ENCODE data around the gene EDARADD.

The EDARADD gene

DNA sequence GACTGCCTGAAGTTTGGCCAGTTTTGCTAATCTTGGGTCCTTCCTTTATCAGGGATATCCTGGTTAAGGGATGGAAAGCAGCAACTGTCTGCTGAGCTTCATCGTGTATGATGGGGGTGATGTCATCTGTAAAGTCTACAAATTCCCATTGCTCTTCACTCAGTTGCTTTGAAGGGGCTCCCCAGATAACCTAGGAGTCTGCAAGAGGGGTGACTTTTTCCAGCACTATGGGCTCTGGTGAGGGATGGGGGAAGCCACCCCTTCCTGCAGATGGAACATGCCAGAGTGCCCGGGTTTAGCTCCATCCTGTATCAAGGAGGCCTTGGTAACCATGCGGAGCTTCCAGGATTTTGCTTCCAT is 28.4 kb downstream of the EDARADD start:
- Histone ChIP-seq H3K4me1 (ENCODE audit: low read length) (peaks cover 12% of the 10 kb centered on the region), H3K27me3 (ENCODE audit: low read depth, low read length) (peaks cover 26% of the 10 kb centered on the region), H3K9me3 (ENCODE audit: insufficient read depth, low read length) (no peaks in the 10 kb centered on the region), H4K20me1 (ENCODE audit: insufficient read depth, low read length) (no peaks in the 10 kb centered on the region), H3K27ac (ENCODE audit: low read length) (no peak overlapping the region), H3K79me2 (ENCODE audit: low read length) (no peaks in the 10 kb centered on the region), H3K4me2 (ENCODE audit: low read length) (no peak overlapping the region), H3K4me3 (ENCODE audit: low read length) (no peak overlapping the region), H2AFZ (ENCODE audit: low read depth, low read length) (no peak overlapping the region), H3K9ac (ENCODE audit: low read length) (no peak overlapping the region), H3K36me3 (replicated peaks; ENCODE audit: low read depth, low read length) (no peaks in the 10 kb centered on the region)
- TF ChIP-seq EZH2phosphoT487 (IDR thresholded peaks at IDR 0.05; ENCODE audit: low read depth) = no peak

DNA sequence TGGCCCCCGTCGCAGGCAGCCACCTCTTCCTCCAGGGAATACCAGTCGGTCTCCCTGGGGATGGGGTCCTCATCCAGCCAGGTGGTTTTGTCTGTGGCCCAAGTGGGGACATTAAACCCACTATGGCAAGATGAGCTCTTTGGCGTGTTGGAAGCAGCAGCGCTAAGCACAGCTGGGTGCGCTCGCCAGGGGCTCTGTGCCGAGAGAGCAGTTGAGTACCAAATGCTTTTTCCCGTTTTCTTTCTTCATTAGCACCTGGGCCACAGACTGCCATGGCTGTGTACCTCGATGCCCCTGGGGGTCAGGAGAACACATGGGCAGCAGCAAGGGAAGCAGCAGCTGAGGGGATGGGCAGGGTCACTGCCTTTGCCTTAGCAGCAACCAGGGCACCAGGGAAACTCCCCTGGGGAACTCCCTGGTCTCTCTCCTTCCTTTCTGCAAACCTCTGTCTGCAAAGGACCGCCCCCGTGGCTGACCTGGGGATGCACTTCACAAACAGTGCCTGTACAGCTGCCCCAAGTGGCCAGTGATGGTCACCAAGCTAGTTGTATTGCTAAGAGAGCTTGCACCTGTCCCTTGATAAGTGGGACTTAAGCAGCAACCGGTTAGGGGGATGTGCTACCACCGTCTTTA is 31.1 kb downstream of the EDARADD start:
- peaks cover 19% of the 10 kb centered on the region for H3K27me3 ChIP-seq (ENCODE audit: low read depth, low read length)
- H3K79me2 ChIP-seq (ENCODE audit: low read length) = no peaks in the 10 kb centered on the region
- H3K9ac ChIP-seq (ENCODE audit: low read length) = peak overlapping the region; percentile 15; the same call in 1 of the 2 replicates
- H3K9me3 ChIP-seq (ENCODE audit: insufficient read depth, low read length) = no peaks in the 10 kb centered on the region
- no peaks in the 10 kb centered on the region for H3K36me3 ChIP-seq (replicated peaks; ENCODE audit: low read depth, low read length)
- H3K4me2 ChIP-seq (ENCODE audit: low read length) = peak overlapping the region; percentile 75
- no peaks in the 10 kb centered on the region for H4K20me1 ChIP-seq (ENCODE audit: insufficient read depth, low read length)
- TF ChIP-seq, protein P1, sequence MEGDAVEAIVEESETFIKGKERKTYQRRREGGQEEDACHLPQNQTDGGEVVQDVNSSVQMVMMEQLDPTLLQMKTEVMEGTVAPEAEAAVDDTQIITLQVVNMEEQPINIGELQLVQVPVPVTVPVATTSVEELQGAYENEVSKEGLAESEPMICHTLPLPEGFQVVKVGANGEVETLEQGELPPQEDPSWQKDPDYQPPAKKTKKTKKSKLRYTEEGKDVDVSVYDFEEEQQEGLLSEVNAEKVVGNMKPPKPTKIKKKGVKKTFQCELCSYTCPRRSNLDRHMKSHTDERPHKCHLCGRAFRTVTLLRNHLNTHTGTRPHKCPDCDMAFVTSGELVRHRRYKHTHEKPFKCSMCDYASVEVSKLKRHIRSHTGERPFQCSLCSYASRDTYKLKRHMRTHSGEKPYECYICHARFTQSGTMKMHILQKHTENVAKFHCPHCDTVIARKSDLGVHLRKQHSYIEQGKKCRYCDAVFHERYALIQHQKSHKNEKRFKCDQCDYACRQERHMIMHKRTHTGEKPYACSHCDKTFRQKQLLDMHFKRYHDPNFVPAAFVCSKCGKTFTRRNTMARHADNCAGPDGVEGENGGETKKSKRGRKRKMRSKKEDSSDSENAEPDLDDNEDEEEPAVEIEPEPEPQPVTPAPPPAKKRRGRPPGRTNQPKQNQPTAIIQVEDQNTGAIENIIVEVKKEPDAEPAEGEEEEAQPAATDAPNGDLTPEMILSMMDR (IDR thresholded peaks at IDR 0.05; ENCODE audit: low read depth, low read length) = peak; percentile 18; the same call in 1 of the 2 replicates
- TF ChIP-seq EZH2phosphoT487 (IDR thresholded peaks at IDR 0.05; ENCODE audit: low read depth) = no peak
- H3K4me3 ChIP-seq (ENCODE audit: low read length) = peak overlapping the region; percentile 73
- H3K4me1 ChIP-seq (ENCODE audit: low read length) = peaks cover 19% of the 10 kb centered on the region
- H3K27ac ChIP-seq (ENCODE audit: low read length) = no peak overlapping the region
- H2AFZ ChIP-seq (ENCODE audit: low read depth, low read length) = peak overlapping the region; percentile 10; the same call in 1 of the 2 replicates

DNA sequence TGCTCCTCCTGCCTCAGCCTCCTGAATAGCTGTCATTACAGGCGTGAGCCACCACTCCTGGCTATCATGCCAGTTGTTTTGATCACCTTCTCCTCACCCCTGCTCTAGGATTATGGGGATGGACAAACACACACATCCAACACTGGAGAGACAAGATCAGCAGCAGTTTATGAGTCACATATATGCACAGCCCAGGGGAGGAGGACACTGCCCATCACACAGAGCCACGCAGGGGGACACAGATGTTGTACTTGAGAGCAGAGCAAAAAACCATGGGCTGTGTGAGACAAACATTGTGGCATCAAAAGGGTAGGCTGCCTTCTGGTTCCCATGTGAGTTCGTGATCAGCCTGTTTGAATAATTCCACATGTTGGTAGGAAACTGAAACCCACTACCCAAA is 32.1 kb downstream of the EDARADD start:
- H3K4me2 ChIP-seq (ENCODE audit: low read length) = no peak overlapping the region

DNA sequence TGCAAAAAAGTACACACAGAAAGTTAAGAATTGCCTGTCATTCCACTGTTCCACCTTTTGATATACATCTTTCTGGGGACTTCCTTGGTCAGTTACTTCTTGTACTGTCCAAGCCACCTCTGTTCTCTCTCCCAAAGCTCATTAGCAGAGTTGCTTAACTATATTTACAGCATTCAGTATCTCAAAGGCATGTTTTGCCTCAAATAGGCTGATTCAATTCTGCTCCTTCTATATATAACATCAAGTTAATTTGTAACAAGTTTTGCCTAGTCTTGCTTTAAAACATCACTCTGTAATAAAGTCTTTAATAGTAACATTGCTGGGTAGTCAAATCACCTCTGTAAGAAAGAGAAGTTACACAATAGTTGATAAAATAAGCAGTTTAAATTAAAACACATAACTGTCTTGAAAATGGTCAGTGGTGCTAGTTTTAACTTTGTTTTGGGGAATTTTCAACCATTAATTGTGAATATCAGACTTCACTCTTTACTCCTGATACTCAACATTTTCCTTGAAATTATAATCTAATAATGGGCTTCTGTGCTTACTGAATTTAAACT is 35.7 kb downstream of the EDARADD start:
- H4K20me1 ChIP-seq (ENCODE audit: insufficient read depth, low read length) = no peaks in the 10 kb centered on the region

More for the DNA sequence above, 32.1 kb downstream of the EDARADD start:
- Histone ChIP-seq H3K36me3 (replicated peaks; ENCODE audit: low read depth, low read length) (no peaks in the 10 kb centered on the region), H3K27ac (ENCODE audit: low read length) (no peak overlapping the region), H4K20me1 (ENCODE audit: insufficient read depth, low read length) (no peaks in the 10 kb centered on the region), H3K9me3 (ENCODE audit: insufficient read depth, low read length) (no peaks in the 10 kb centered on the region), H3K4me1 (ENCODE audit: low read length) (peaks cover 19% of the 10 kb centered on the region), H3K27me3 (ENCODE audit: low read depth, low read length) (peaks cover 19% of the 10 kb centered on the region), H3K79me2 (ENCODE audit: low read length) (no peaks in the 10 kb centered on the region), H3K4me3 (ENCODE audit: low read length) (no peak overlapping the region), H3K9ac (ENCODE audit: low read length) (no peak overlapping the region), H2AFZ (ENCODE audit: low read depth, low read length) (no peak overlapping the region)
- no peak for TF ChIP-seq EZH2phosphoT487 (IDR thresholded peaks at IDR 0.05; ENCODE audit: low read depth)
- TF ChIP-seq, protein P1 (IDR thresholded peaks at IDR 0.05; ENCODE audit: low read depth, low read length) = no peak

More for the DNA sequence above, 35.7 kb downstream of the EDARADD start:
- H2AFZ ChIP-seq (ENCODE audit: low read depth, low read length) = no peak overlapping the region
- no peaks in the 10 kb centered on the region for H3K9me3 ChIP-seq (ENCODE audit: insufficient read depth, low read length)
- H3K4me2 ChIP-seq (ENCODE audit: low read length) = no peak overlapping the region
- H3K4me1 ChIP-seq (ENCODE audit: low read length) = peaks cover 15% of the 10 kb centered on the region
- H3K27ac ChIP-seq (ENCODE audit: low read length) = no peak overlapping the region
- TF ChIP-seq EZH2phosphoT487 (IDR thresholded peaks at IDR 0.05; ENCODE audit: low read depth) = no peak
- TF ChIP-seq, protein P1 (IDR thresholded peaks at IDR 0.05; ENCODE audit: low read depth, low read length) = no peak
- H3K4me3 ChIP-seq (ENCODE audit: low read length) = no peak overlapping the region
- no peaks in the 10 kb centered on the region for H3K36me3 ChIP-seq (replicated peaks; ENCODE audit: low read depth, low read length)
- peaks cover 3% of the 10 kb centered on the region; the same call in 1 of the 2 replicates for H3K27me3 ChIP-seq (ENCODE audit: low read depth, low read length)
- H3K79me2 ChIP-seq (ENCODE audit: low read length) = no peaks in the 10 kb centered on the region
- no peak overlapping the region for H3K9ac ChIP-seq (ENCODE audit: low read length)

Measured in OCI-LY3 (cell line).